Measurements from ENCODE around the gene FAM78B. TPM values are rescaled to one million over a fixed set of nuclear protein-coding genes. Genes with fewer than 3 reads are reported as not detected.

Gene FAM78B, protein sequence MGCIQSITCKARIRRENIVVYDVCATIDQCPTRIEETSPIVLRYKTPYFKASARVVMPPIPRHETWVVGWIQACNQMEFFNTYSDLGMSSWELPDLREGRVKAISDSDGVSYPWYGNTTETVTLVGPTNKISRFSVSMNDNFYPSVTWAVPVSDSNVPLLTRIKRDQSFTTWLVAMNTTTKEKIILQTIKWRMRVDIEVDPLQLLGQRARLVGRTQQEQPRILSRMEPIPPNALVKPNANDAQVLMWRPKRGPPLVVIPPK
- total RNA-seq = 2.0 TPM

DNA sequence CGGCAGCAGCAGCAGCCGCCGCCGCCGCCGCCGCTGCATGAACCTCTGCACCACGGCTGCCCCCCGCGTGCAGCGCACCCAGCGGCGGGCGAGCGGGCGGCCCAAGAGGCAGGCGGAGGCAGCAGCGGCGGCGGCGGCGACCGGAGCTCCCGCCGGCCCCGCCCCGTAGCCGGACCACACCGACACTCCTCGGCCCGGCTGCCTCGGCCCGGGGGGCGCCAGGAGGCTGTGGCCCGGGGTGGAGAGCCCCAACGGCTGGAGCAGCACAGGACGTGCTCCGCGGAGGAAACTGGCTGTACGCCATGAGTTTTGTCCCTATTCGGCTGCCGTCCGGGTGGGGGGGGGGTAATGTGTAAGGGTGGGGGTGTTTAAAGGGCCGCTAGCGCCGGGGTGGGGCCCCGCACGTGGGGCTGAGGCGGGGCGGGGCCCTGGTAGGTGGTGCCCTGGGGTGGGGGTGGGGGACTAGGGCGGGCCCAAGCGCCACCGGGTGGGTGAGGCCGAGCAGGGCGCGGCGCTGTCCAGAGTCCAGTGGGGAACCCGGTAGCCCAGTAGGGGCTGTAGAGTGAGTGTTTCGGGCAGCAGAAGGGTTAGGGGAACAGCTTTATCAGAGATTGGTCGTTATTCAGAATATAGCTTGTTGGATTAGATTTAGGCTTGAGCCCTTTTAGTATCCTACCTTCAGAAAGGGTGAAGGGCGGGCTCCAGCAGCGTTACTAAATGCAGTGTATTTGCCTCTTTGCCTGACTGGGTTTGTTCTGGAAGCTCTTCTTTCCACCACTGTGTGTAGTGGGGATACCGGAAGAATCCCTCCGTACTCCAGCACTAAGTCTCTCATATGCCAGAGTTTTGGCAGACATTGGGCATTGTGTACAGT, at the start of gene FAM78B:
Gene FAM78B (minus strand): TSS at position 304 of the 874 bp plus-strand sequence. CDS start 753 bp downstream, outside the sequence.
- peak; percentile 90 for ATAC-seq

DNA sequence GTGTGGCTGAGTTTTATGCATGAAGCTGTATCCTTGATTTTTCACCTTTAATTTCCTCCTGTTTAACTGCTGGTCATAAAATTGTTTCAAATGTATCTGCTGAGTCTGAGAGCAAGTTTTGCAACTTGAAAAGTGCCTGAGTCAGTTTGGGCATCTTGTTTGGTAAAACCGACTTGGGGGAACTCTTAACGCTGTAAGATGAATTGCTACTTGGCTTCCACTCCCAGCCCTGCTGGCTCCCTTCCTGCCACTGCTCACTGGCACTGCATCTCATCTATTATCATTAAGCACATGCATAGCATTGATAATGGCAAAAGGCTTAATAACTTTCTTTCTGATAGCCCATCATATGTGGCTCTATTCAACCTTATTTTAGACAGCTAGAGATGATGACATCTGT, 35.7 kb upstream of the FAM78B start:
- ATAC-seq = no peak
- DNase-seq (ENCODE audit: low spot score) = no peak

More for the DNA sequence above, at the start of gene FAM78B:
- peak; percentile 81 for DNase-seq (ENCODE audit: low spot score)

DNA sequence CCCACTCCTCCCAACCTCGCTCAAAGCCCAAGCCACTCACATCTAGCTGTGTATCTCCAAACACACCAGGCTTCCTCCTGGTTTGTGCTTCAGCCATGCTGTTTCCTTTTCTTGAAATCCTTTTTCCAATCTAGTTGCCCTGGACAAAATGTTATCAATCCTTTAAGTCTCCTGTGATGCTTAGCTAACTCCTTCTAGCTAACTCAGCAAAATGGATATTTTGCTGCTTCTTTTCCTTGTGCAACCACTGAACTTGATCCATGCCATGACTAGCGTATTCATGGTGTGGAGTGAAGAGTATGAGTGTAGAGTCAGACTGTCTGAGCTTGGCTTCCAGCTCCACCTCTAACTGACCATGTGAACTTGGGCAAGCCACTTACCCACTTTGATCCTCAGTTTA, 33.9 kb upstream of the FAM78B start:
- DNase-seq (ENCODE audit: low spot score) = no peak
- no peak for ATAC-seq

DNA sequence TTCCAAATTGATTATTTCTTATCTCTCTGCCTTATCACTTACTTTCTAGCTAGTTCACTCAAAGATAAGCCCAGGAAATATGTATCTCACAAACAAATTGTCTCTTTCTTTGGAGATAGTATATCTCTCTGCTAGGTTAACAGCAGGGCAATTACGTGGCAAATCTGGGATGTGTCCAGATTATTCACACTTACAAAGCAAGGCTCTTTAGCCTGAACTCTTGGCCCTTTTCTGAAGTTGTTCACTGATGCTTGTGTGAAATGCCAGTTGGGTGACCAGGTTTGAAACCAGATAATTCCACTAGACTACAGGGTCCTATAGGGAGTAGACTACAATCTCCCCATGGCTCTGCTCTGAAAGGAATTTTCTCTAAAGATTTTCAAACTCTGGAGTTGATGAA, 30.8 kb upstream of the FAM78B start:
- no peak for ATAC-seq
- no peak for DNase-seq (ENCODE audit: low spot score)

DNA sequence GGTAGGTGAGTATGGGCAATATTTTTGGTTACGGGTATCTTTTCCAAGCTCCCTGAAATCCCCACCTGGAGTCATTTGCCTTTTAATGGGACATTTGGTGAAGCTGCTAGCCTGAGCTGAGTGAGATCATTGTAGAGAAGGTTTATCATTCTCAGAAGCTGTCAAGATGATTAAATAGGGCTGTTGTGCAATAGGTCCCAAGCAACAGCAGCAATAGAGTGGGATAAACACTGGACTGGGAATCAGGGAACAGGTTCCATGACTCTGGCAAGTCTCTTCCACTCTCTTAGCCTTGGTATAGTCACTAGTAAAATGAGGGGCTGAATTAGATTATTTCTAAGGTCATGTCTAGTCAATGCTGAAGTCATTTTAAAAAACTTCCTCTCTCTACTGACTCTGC, 30.3 kb upstream of the FAM78B start:
- DNase-seq (ENCODE audit: low spot score) (no peak), ATAC-seq (no peak)

DNA sequence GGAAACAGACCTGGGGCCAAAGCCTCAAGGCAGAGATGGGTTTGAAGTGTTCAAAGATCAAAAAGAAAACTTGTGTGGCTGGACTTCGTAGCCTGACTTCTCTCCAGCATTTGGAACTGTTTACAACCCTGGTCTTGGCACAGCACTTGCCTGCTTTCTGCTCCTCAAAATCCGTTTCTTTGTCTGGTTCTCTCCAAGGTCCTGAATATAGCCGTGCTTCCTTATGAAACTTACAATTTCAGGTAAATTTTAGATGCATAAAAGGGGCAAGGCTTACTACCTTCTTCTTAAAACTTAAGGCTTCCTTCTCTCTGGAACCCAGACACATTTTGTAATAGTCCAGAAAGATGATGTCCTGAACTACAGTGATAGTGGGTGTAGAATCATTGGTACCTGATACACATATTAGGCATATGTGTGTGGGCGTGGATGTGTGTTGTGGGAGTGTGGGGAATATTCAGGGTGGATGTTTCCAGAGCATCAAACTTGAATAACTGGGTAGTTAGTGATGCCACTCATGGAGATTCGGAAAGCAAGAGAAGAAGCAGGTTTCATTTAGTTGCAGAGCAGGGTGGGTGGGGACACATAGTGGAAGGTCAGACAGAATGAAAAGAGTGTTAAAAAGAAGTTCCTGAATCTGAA, 26.4 kb upstream of the FAM78B start:
- no peak for ATAC-seq
- no peak for DNase-seq (ENCODE audit: low spot score)

DNA sequence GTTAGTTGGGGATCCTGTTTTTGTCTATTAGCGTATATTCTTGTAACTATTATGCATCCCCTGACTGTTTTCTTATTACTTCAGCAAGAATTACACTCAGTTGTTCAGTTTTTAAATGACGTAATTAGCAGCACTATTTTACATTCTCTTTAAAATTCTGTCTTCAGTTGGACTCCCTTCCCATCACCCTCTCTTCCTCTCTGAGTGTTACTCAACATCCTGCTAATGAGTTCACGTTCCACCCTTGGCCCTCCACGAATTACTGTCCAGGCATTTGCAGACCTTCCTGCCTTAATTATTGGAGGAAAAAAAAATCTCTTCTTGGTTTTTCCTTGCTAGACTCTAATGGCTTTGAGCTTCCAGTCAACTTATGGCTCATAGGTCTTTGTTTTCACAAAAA, 23.6 kb upstream of the FAM78B start:
- DNase-seq (ENCODE audit: low spot score) (no peak), ATAC-seq (no peak)

DNA sequence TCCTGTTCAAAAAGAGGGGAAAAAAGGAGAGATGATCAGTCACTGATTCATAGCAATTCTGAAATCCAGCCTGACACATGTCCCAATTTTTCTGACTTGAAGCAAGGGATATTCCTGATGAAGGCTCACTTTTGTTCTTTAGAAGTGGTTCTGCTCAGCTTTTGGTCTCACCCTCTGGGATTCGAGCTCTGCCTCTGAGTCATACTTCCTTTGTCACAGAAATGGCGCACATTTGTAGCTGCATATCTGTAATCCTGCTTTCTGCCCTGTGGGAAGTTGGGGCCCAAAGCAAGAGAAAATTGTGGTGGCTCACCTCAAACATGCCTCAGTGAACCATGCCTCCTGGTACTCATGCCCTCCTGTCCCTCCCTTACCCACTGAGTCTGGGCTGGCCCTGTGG, 22.3 kb upstream of the FAM78B start:
- DNase-seq (ENCODE audit: low spot score) (no peak), ATAC-seq (no peak)

DNA sequence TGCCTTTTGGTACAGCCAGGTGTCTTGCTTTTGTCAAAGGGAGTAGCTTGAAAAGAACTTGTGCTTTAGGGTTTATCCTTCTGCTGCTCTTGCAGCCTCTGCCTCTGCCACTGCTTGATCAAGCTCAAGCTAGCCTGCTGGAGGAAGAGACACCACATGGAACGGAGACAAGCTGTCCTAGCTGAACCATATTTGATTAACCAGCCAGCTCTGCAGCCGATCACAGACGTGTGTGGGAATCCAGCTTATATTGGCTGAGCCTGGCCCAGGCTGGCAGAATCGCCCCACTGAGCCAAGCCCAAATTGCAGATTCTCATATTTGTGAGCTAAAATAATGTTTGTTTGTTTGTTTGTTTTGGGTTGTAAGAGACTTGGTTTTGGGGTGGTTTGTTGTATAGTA, 18.7 kb upstream of the FAM78B start:
- ATAC-seq = no peak
- DNase-seq (ENCODE audit: low spot score) = no peak

DNA sequence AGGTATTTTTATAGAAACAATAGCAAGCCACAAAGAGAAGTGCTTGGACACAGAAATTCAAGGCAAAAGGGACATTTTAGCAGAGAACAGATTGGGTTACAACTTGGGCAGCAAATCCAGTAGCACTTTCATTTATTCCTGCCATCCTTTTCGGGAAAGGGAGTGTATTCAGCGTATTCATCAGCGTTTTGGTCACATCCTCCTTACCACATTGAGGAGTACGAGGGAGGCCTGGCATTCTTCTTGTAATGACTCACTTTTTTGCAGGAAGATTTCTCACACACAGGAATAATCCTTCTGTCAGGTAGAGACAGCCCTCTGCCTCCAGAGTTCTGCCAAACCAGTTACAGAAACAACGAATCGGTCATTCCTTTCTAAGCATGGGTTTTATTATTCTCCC, 18.1 kb upstream of the FAM78B start:
- no peak for DNase-seq (ENCODE audit: low spot score)
- no peak for ATAC-seq

DNA sequence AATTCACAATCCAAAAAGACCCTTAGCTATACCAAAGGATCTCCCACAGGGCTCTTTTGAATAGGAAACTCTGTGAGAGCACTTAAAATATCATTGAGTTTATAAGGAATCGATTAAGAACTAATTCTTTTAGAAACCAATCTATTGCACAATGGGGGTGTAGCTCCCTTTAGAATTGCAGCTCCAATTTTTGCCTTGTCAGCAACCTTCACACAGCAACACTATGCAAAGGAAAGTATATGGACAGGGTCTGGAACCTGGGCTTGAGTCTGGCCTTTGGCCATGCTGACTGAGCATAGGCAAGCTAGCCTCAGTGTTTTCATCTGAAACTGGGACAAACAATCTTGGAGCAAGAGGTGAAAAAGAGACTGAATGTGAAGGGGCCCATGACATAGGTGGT, 17.2 kb upstream of the FAM78B start:
- DNase-seq (ENCODE audit: low spot score) (no peak), ATAC-seq (no peak)

DNA sequence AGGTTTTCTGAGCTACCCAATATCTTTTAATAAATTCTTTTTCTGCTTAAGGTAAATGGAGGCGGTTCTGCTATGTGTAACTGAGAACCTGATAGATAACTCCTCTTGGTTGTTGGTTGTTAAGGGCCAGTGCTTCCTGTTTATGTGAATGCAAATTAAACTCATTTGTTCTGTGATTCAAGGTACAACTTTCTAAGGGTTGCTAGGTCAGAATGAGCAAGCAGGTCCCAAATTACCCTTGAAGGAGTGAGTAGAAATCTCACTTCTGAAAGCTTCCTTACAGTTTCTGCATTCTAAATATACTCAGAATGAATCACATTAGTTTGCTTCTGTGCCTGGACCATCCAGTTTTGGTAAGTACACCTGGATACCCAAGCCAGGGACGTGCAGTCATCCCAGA, 15.5 kb upstream of the FAM78B start:
- no peak for ATAC-seq
- no peak for DNase-seq (ENCODE audit: low spot score)

DNA sequence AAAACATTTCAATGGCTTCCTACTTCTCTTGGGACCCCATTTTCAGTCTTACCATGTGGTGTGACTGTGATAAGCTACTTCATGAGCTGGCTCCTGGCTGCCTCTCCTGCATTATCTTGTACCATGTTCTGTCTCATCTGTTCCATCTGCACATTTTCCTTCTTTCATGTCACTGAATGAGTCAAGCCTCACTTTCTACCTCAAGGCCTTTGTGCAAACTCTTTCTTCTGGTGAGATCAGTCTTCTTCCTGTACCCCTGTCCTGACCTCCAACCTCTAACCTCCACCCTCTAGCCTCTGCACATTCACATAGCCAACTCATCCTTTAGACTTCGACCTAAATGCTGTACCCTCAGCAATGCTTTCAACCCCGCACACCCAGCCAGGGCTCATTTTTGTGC, 9.6 kb upstream of the FAM78B start:
- DNase-seq (ENCODE audit: low spot score) (no peak), ATAC-seq (no peak)

DNA sequence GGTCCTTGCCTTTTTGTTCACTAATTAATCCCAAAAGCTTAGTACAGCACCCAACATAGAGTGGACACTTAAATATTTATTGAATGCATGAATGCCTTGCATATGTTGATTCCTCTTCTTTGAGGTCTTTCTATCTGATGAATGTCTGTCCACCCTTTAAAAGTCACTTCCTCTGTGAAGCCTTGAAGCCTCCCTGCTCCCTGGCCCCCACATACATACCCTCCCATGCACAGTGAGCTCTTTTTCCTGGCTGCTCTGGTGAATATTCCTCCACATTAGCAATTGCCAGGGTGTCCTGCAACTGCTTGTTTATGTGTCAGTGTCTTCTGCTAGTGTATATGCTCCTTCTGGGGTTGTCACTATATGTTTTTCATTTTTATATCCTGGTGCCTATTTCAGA, 8.2 kb upstream of the FAM78B start:
- ATAC-seq (no peak), DNase-seq (ENCODE audit: low spot score) (no peak)

DNA sequence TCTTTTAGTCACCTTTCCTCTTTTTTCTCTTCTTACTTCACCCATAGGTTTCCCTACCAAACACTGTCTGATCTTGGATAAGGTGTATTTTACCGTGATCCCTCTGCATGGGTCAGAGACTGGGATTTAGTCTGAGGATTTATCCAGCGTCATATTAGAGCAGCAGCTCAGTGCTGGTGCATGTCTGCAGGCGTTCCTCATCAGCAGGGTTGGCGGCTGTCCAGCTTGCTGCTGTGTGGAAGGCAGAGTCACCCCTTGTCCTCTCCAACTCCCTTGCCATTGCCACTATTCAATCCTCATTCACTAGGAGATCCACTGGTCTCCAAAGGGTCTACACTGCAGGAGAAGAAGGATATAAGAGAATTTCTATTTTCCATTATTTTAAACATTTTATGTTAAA, 7.3 kb upstream of the FAM78B start:
- ATAC-seq (no peak), DNase-seq (ENCODE audit: low spot score) (no peak)

DNA sequence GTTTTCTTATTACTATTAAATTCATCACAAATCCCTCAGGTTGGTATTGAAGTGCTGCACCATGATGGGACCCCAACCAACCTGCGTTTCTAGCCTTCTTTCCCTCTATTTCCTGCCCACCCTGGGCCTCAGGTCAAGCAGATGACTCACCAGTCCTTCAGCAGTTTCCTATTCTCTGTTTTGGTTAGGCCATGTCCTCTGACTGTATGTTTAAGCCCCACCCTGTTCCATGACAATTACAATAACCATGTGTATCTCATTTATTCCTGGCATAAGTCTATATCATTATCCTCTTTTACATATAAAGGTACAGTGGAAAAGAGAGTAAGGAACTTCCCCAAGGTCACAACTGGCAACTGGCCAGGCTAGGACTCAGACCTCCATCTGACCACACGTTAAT, 5.3 kb upstream of the FAM78B start:
- no peak for ATAC-seq
- no peak for DNase-seq (ENCODE audit: low spot score)

DNA sequence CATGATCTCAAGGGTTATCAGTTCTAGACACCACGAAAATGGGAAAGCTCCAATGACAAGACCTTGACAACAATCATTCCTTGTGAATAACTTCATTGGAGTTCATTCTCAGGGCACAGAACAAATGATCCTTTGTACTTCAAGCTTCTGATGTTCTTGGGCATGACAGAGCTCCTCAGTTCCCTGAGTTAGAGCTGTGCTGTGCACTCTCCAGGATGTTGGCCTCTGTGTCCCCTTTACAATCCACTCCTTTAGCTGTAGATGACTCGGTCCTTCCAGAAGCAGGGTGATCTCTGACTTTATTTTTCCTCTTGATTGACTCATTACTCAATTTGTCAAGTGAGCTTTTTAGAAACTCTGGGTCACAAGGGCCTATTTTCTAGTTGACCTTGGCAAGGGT, 3.9 kb upstream of the FAM78B start:
- ATAC-seq = no peak
- no peak for DNase-seq (ENCODE audit: low spot score)

DNA sequence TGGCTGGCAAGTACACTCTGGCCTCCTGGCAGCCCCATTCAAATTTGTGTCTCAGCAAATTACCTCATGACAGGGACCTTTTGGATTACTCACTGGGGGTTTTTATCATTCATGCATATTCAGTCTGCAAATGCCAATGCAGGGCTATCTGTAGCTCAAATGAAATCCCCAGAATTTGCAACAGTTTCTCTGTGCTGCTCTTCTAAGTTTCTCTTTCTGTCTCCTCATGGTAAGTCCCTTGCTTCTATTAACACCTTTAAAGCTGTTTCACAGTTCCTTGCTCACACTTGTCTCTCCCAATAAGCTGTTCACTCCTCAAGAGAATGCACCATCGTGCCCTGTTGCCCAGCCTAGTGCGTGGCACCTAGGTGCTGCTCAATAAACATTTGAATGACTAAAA, 3.3 kb upstream of the FAM78B start:
- no peak for ATAC-seq
- no peak for DNase-seq (ENCODE audit: low spot score)

DNA sequence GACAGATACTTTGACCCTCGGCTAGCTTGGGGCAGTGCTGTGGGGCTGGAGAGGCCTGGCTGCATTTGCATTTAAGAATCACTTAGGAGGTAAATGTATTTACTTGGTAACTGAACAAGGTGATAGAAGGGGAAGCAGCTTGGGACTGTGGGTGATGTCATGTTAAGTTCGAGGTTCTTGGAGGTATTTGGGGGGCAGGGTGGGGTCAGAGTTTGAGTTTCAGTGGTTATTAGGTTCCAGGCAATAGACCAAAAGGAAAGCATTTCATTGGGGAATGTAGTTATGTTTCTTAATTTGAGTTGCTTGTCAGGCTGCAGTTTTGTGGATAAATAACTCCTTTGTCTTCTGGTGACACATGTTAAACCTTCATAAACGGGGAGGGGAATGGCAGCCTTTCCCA, 2.4 kb upstream of the FAM78B start:
- DNase-seq (ENCODE audit: low spot score) (no peak), ATAC-seq (no peak)

DNA sequence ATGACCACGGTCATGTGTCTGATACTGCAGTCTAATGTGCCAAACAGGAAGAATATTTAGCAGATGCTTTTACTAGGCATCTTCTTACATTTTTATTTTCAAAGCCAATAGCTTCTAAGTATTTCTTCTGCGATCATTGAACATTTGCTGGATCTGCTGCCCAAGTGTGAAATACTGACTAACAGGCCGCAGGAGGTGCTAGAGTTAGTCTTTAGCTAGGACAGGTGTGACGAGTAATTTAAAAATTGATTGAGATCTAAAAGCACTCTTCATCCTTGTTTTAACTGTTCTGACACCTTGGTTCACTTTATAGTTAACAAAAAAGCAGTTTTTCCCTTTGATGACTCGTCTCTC, 748 bp upstream of the FAM78B start:
- ATAC-seq (no peak), DNase-seq (ENCODE audit: low spot score) (no peak)

DNA sequence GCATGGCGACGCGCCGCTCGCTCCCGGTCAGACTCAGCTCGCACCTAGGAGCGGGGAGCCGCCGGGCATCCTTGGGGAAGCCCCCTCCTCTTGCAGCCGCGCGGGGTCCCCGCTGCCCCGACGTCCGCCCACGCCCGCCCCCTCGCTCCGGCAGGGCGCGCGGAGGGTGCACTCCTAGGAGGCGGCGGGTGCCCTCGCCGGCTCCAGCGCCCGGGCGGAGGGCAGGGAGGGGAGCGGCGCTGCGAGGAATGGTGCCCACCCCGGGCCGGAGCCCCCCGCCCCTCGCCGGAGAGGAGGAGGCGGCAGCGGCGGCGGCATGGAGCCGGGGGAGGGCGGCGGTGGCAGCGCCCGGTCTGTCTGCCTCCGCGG, 488 bp downstream of the FAM78B start:
- ATAC-seq (no peak), DNase-seq (ENCODE audit: low spot score) (peak; percentile 44)

DNA sequence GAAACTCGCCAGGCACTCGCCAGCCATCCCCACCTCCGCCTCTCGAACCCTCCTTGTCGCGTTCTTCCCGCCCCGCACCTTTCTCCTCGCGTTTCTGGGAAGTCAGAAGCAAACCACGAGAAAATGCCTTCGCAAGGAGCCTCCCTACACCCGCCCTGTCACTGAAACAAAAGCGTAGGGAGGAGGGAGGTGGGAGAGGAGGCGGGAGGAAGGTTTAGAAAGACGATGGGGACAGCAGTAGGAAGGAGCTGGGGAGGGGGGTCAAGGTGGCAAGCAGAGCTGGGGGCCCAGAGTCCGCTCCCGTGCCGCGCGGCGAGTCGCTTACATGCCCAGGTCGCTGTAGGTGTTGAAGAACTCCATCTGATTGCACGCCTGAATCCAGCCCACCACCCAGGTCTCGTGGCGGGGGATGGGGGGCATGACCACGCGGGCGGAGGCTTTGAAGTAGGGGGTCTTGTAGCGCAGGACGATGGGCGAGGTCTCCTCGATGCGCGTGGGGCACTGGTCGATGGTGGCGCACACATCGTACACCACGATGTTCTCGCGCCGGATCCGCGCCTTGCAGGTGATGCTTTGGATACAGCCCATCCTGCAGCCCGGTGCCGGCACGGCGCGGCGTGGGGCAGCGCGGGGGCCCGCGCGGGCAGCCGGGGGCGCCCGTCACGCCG, 1.0 kb downstream of the FAM78B start:
- DNase-seq (ENCODE audit: low spot score) (no peak), ATAC-seq (no peak)
